Mesenchymal stem cell (in vitro differentiated cells and primary cell): Measurements from ENCODE around the gene NLRP4.

Experiments used
- DNase-seq: peaks from one replicate; pipeline ENCODE4 v3.0.0-alpha.2; 2013
- H2AFZ ChIP-seq: one replicate; pipeline ENCODE4 v1.6.1; 2013; ENCODE audit warnings: low read depth, mild to moderate bottlenecking, control low read depth, inconsistent platforms, low read length, moderate library complexity
- H2AK5ac ChIP-seq: 2 replicates; pipeline ENCODE4 v1.6.1; 2013; ENCODE audit warnings: low read length, moderate library complexity, mild to moderate bottlenecking, inconsistent platforms; ENCODE audit not compliant: severe bottlenecking
- H2BK120ac ChIP-seq: one replicate; pipeline ENCODE4 v1.6.1; 2013; ENCODE audit warnings: low read depth, mild to moderate bottlenecking, inconsistent platforms, low read length, moderate library complexity
- H2BK12ac ChIP-seq, 2 experiments: one replicate each; pipeline ENCODE4 v1.6.1; 2013; ENCODE audit warnings: inconsistent platforms in 2 of 2, low read length in 2 of 2, mild to moderate bottlenecking in 2 of 2, moderate library complexity in 2 of 2, control low read depth in 1 of 2
- H2BK15ac ChIP-seq: one replicate; pipeline ENCODE4 v1.6.1; 2013; ENCODE audit warnings: mild to moderate bottlenecking, low read depth, inconsistent platforms; ENCODE audit not compliant: poor library complexity, severe bottlenecking
- H2BK5ac ChIP-seq: 2 replicates; pipeline ENCODE4 v1.6.1; 2013; ENCODE audit warnings: low read depth, mild to moderate bottlenecking, low read length, control low read depth, inconsistent platforms; ENCODE audit not compliant: poor library complexity, severe bottlenecking
- H3K14ac ChIP-seq, 2 experiments: one replicate each; pipeline ENCODE4 v1.6.1; 2013; ENCODE audit warnings: inconsistent platforms in 2 of 2, low read length in 2 of 2, control low read depth in 1 of 2, mild to moderate bottlenecking in 1 of 2, moderate library complexity in 1 of 2
- H3K18ac ChIP-seq, 2 experiments: one replicate each; pipeline ENCODE4 v1.6.1; 2013; ENCODE audit warnings: inconsistent platforms in 2 of 2, low read length in 2 of 2, control low read depth in 1 of 2, low read depth in 1 of 2, mild to moderate bottlenecking in 1 of 2
- H3K23ac ChIP-seq, 2 experiments: one replicate each; pipeline ENCODE4 v1.6.1; 2013; ENCODE audit warnings: inconsistent platforms in 2 of 2, low read length in 2 of 2, mild to moderate bottlenecking in 2 of 2, moderate library complexity in 2 of 2, control low read depth in 1 of 2
- H3K27ac ChIP-seq: 2 replicates; pipeline ENCODE4 v1.5.1; 2013; ENCODE audit warnings: mild to moderate bottlenecking, moderate library complexity, low read length, control low read depth, inconsistent platforms; ENCODE audit not compliant: poor library complexity, severe bottlenecking
- H3K27me3 ChIP-seq, 2 experiments: 2 replicates each; pipeline versions ENCODE4 v1.6.1 to v1.7.0; 2013; ENCODE audit warnings: low read length in 2 of 2, mild to moderate bottlenecking in 2 of 2, moderate library complexity in 2 of 2, control low read depth in 1 of 2, inconsistent platforms in 1 of 2; ENCODE audit not compliant: control insufficient read depth in 1 of 2, insufficient read depth in 1 of 2
- H3K36me3 ChIP-seq, 2 experiments: 2 replicates each; pipeline versions ENCODE4 v1.6.1 to v1.7.0; 2013; ENCODE audit warnings: low read length in 2 of 2, control low read depth in 1 of 2, inconsistent platforms in 1 of 2, low read depth in 1 of 2, mild to moderate bottlenecking in 1 of 2; ENCODE audit not compliant: insufficient read depth in 2 of 2, control insufficient read depth in 1 of 2
- H3K4ac ChIP-seq, 2 experiments: one replicate each; pipeline ENCODE4 v1.6.1; 2013; ENCODE audit warnings: inconsistent platforms in 2 of 2, low read length in 2 of 2, mild to moderate bottlenecking in 2 of 2, moderate library complexity in 2 of 2, control low read depth in 1 of 2, low read depth in 1 of 2
- H3K4me1 ChIP-seq: 2 replicates; pipeline ENCODE4 v1.6.1; 2013; ENCODE audit warnings: low read depth, low read length, control low read depth; ENCODE audit not compliant: control insufficient read depth, insufficient read depth
- H3K4me2 ChIP-seq: 2 replicates; pipeline ENCODE4 v1.6.1; 2013; ENCODE audit warnings: low read length, mild to moderate bottlenecking, inconsistent platforms; ENCODE audit not compliant: poor library complexity, severe bottlenecking
- H3K4me3 ChIP-seq, 2 experiments: 2 replicates each; pipeline versions ENCODE4 v1.5.1 to v1.7.0; 2013; ENCODE audit warnings: low read length in 2 of 2, mild to moderate bottlenecking in 2 of 2, control low read depth in 1 of 2, low read depth in 1 of 2; ENCODE audit not compliant: insufficient read depth in 1 of 2
- H3K79me1 ChIP-seq: replicated peaks from 2 replicates; pipeline ENCODE4 v1.6.1; 2013; ENCODE audit warnings: mild to moderate bottlenecking, control low read depth, low read length, inconsistent platforms; ENCODE audit not compliant: poor library complexity, severe bottlenecking
- H3K9ac ChIP-seq: 2 replicates; pipeline ENCODE4 v1.7.0; 2013; ENCODE audit warnings: mild to moderate bottlenecking, low read length, moderate library complexity
- H3K9me3 ChIP-seq: 2 replicates; pipeline ENCODE4 v1.7.0; 2013; ENCODE audit warnings: mild to moderate bottlenecking, low read length; ENCODE audit not compliant: control insufficient read depth
- H4K8ac ChIP-seq: one replicate; pipeline ENCODE4 v1.6.1; 2013; ENCODE audit warnings: inconsistent platforms, mild to moderate bottlenecking, low read length, moderate library complexity
- H4K91ac ChIP-seq: one replicate; pipeline ENCODE4 v1.6.1; 2013; ENCODE audit warnings: mild to moderate bottlenecking, low read length, inconsistent platforms
- WGBS: methylation state at CpG from one replicate; pipeline ENCODE4 v1.1.7; 2013; ENCODE audit warnings: mixed read lengths; 5-methylcytosine and 5-hydroxymethylcytosine counted together

Gene NLRP4

DNA sequence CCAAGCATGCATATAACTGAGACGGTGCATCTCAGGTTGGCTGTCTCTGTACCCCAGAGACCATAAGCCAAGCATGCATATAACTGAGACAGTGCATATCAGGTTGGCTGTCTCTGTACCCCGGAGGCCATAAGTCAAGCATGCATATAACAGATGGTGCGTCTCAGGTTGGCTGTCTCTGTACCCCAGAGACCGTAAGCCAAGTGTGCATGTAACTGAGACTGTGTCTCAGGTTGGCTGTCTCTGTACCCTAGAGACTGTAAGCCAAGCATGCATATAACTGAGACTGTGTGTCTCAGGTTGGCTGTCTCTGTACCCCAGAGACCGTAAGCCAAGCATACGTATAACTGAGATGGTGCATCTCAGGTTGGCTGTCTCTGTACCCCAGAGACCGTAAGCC lies 30.8 kb downstream of the NLRP4 start:
- no peak overlapping the region for H3K27ac ChIP-seq
- no peak overlapping the region for H3K23ac ChIP-seq
- no peak overlapping the region for H3K9ac ChIP-seq
- no peaks in the 10 kb centered on the region for H3K36me3 ChIP-seq
- no peak overlapping the region for H3K14ac ChIP-seq
- no peak overlapping the region for H2BK120ac ChIP-seq
- H3K4me1 ChIP-seq, result no peaks in the 10 kb centered on the region
- no peak for DNase-seq
- no peak overlapping the region for H3K18ac ChIP-seq
- no peak overlapping the region for H3K4me2 ChIP-seq
- peaks cover 41% of the 10 kb centered on the region for H3K9me3 ChIP-seq
- no peak overlapping the region for H3K4ac ChIP-seq
- H4K91ac ChIP-seq, result no peak overlapping the region
- no peak overlapping the region for H2AFZ ChIP-seq
- no peak overlapping the region for H2BK5ac ChIP-seq
- no peak overlapping the region for H2BK15ac ChIP-seq
- H4K8ac ChIP-seq, result no peak overlapping the region
- no peaks in the 10 kb centered on the region for H3K79me1 ChIP-seq
- no peak overlapping the region for H2AK5ac ChIP-seq
- no peaks in the 10 kb centered on the region for H3K27me3 ChIP-seq
- WGBS, result 79% methylated on average over 7 of the region's 7 CpGs
- H2BK12ac ChIP-seq, result no peak overlapping the region
- H3K4me3 ChIP-seq, result no peak overlapping the region

DNA sequence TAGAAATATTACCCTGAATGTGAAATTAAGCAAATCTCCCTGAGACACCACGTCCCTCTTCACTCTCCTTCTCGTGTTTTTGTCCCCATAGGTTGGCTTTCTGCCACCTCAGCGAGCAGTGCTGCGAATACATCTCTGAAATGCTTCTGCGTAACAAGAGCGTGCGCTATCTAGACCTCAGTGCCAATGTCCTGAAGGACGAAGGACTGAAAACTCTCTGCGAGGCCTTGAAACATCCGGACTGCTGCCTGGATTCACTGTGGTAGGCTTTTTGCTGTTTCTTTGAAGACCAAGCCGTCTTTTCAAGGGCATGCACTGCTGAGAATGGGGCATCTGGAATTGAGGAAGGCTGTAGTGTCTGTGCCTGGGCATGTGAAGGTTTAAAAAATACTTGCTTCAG lies 34.4 kb downstream of the NLRP4 start:
- H3K27me3 ChIP-seq, result no peaks in the 10 kb centered on the region
- no peak overlapping the region for H2BK5ac ChIP-seq
- no peak for DNase-seq
- H2AK5ac ChIP-seq, result no peak overlapping the region
- 75% methylated on average over 11 of the region's 11 CpGs for WGBS
- H4K91ac ChIP-seq, result no peak overlapping the region
- H2BK120ac ChIP-seq, result no peak overlapping the region
- H2BK12ac ChIP-seq, result no peak overlapping the region
- H3K79me1 ChIP-seq, result no peaks in the 10 kb centered on the region
- H3K4me1 ChIP-seq, result no peaks in the 10 kb centered on the region
- peaks cover 33% of the 10 kb centered on the region for H3K9me3 ChIP-seq
- no peak overlapping the region for H2AFZ ChIP-seq
- H3K14ac ChIP-seq, result no peak overlapping the region
- H3K23ac ChIP-seq, result no peak overlapping the region
- no peak overlapping the region for H3K4me3 ChIP-seq
- H3K9ac ChIP-seq, result no peak overlapping the region
- no peak overlapping the region for H3K27ac ChIP-seq
- H3K4me2 ChIP-seq, result no peak overlapping the region
- H4K8ac ChIP-seq, result no peak overlapping the region
- H3K18ac ChIP-seq, result no peak overlapping the region
- H2BK15ac ChIP-seq, result no peak overlapping the region
- H3K4ac ChIP-seq, result no peak overlapping the region
- H3K36me3 ChIP-seq, result no peaks in the 10 kb centered on the region

GRCh38 chr19:55877211-55877610 lies 40.9 kb downstream of the NLRP4 start:
- H4K8ac ChIP-seq, result no peak overlapping the region
- H3K18ac ChIP-seq, result no peak overlapping the region
- H3K4me1 ChIP-seq, result no peaks in the 10 kb centered on the region
- H3K9ac ChIP-seq, result no peak overlapping the region
- no peak overlapping the region for H3K4me2 ChIP-seq
- H4K91ac ChIP-seq, result no peak overlapping the region
- no peak overlapping the region for H3K27ac ChIP-seq
- no peak overlapping the region for H2BK5ac ChIP-seq
- no peak overlapping the region for H2AFZ ChIP-seq
- no peak overlapping the region for H2BK15ac ChIP-seq
- H3K14ac ChIP-seq, result no peak overlapping the region
- no peak overlapping the region for H2AK5ac ChIP-seq
- peaks cover 44% of the 10 kb centered on the region for H3K9me3 ChIP-seq
- H3K4ac ChIP-seq, result no peak overlapping the region
- no peak overlapping the region for H3K4me3 ChIP-seq
- no peak overlapping the region for H2BK12ac ChIP-seq
- no peaks in the 10 kb centered on the region for H3K79me1 ChIP-seq
- no peaks in the 10 kb centered on the region for H3K36me3 ChIP-seq
- no peak for DNase-seq
- H3K27me3 ChIP-seq, result no peaks in the 10 kb centered on the region
- WGBS, result 49% methylated on average over 3 of the region's 3 CpGs
- H2BK120ac ChIP-seq, result no peak overlapping the region
- no peak overlapping the region for H3K23ac ChIP-seq

DNA sequence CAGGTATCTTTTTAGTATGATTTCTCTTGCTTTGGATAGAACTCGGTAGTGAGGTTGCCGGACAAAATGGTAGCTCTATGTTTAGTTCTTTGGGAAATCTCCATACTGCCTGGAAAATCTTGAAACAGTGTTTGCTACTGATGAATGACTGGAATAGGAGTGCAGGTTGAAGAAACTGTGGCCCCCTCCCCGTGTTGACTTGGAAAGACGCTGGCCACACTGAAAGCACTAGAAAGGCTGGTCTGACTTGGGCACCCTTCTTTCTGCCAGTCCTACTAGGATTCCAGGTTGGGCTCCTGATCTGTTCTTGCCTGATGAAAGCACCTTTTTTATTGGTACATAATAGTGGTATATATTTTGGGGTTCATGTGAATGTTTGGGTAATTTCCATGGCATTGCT lies 46.3 kb downstream of the NLRP4 start:
- H2BK12ac ChIP-seq, result no peak overlapping the region
- H3K18ac ChIP-seq, result no peak overlapping the region
- H2AFZ ChIP-seq, result no peak overlapping the region
- no peak overlapping the region for H4K91ac ChIP-seq
- no peaks in the 10 kb centered on the region for H3K4me1 ChIP-seq
- H3K4me3 ChIP-seq, result no peak overlapping the region
- H3K9ac ChIP-seq, result no peak overlapping the region
- no peaks in the 10 kb centered on the region for H3K79me1 ChIP-seq
- H3K36me3 ChIP-seq, result no peaks in the 10 kb centered on the region
- H3K4me2 ChIP-seq, result no peak overlapping the region
- no peak overlapping the region for H2AK5ac ChIP-seq
- no peak overlapping the region for H3K23ac ChIP-seq
- no peak overlapping the region for H3K27ac ChIP-seq
- H3K4ac ChIP-seq, result no peak overlapping the region
- H4K8ac ChIP-seq, result no peak overlapping the region
- H3K14ac ChIP-seq, result no peak overlapping the region
- H3K27me3 ChIP-seq, result no peaks in the 10 kb centered on the region
- 64% methylated on average over 4 of the region's 4 CpGs for WGBS
- H2BK15ac ChIP-seq, result no peak overlapping the region
- H2BK120ac ChIP-seq, result no peak overlapping the region
- DNase-seq, result no peak
- H3K9me3 ChIP-seq, result peaks cover 22% of the 10 kb centered on the region
- no peak overlapping the region for H2BK5ac ChIP-seq
